NCI-H1417 treated with DMSO at 0.1 percent for 48 hours (cell line): ENCODE results near the gene GSE1.

Source experiments
- DNase-seq: peaks from one replicate; lab custom pipeline; 2025; lab: John Stamatoyannopoulos, UW

GSE1 gene

DNA sequence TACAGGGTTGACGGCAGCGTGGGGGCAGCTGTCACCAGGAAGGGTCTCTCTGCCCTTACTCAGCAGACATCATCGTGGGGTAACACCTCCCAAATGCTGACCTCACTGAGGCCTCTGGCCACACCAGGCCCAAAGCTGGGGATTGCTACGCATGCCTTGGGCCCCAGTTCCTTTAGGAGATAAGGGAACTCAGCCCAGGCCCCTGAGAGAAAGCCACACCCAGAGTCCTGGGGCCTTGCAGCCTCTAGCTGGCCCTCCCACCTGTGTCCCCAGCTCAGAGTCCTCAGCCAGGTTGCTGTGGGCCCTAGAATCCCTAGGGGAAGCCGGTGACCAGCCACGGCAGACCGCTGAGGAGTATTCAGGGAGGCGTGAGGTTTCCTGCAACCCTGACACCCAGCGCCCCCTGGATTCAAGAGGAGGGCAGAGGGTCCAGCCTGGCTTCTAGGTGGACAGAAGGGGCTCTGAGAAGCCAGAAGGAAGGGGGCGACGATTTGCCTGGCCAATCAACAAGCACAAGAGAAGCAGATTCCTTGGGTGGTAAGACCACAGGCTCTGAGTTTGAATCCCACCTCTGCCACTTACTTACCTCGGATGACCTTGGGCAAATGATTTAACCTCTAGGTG is 85.9 kb downstream of the GSE1 start:
- no peak for DNase-seq

DNA sequence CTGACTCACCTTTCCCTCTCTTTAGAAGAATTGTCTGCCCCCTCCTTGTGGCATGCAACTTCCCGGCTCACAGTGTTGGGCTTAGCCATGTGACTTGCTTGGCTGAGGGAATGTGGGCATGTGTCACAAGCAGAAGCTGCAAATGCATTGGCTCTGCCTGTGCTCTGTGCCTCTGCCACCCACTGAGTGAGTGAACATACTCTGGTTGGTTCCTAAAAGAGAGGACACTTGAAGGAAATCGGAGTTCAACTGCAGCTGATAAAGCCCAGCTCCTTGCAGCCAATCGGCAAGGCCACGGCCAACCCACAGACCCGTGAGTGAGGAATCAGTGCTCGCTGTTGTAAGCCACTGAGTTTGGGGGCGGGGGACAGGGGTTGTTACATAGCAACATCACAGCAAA is 86.5 kb downstream of the GSE1 start:
- no peak for DNase-seq

DNA sequence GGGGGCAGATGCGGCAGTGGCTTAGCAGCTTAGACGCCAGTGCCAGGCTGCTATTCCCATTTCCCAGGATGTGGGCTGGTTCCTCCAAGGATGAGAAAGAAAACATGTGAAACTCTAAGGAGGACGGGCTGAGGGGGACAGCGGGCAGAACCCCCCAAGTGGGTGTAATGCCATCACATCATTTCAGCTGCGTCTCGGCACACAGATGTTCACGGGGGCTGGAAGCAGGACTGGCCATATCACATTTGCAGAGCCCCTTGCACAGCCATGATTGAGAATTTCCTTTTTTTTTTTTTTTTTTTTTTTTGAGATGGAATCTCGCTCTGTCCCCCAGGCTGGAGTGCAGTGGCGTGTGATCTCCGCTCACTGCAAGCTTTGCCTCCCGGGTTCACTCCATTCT is 90.9 kb downstream of the GSE1 start:
- no peak for DNase-seq

DNA sequence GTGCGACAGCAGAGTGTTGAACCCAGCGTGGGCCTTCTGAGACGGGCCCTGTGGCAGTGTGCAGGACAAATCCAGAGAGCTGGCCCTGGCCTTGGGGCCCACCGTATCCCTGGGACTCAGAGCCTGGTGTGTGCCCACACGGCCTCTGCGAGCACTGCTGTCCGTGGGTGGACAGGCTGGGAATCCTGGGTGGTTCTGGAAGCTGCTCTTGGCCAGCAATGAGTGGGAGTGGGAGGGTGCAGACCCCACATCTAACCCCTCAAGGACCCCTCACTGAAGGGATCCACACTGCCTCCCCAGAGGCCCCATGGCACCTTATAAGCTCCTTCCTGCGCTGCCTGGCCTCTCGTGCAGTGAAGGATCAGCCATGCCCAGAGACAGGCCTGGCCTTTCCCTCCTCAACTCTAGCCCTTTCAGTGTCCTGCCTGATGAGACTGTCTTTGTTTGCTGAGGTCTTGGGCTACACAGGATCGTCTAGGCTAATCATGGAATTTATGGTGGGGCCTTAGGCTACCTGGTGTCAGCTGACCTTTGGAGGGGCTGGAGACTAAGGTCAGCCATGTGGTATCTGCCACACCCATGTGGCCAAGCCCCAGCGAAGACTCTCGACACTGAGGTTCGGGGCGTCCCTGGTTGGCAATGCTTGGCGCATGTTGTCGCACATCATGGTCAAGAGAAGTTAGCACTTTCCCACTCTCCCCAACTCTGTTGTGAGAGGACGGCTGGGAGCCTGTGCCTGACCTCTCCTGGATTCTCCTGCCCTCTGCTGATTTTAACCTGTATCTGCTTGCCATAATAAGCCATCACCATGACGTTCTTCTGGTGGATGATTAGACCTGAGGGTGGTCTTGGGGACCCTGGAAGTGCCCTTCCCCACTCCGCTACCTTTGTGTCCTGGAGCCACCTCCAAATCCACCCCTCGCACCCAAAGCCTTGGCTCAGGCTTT is 92.1 kb downstream of the GSE1 start:
- DNase-seq, result no peak

DNA sequence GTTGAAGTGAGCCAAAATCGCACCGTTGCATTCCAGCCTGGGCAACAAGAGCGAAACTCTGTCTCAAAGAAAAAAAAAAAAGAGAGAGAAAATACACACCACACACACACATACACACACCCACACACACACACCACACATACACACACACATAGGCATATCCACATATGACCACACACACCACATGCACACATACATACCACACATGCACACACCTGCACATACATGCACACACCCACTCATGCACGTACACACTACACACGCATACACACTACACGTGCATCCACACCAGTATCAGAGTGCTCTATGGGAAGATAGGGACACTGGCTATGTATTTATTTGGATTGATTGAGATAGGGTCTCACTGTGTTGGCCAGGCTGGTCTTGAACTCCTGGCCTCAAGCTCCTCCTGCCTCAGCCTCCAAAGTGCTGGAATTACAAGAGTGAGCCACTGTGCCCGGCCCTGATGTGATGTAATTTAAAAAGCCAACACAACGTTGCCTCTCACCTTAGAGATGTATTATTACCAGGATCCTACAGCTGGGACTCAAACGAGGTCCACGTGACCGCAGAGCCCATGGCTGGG is 93.4 kb downstream of the GSE1 start:
- DNase-seq, result no peak

- DNase-seq, result no peak
Measured at GRCh38 chr16:85707528-85708095, 94.5 kb downstream of the GSE1 start.

DNA sequence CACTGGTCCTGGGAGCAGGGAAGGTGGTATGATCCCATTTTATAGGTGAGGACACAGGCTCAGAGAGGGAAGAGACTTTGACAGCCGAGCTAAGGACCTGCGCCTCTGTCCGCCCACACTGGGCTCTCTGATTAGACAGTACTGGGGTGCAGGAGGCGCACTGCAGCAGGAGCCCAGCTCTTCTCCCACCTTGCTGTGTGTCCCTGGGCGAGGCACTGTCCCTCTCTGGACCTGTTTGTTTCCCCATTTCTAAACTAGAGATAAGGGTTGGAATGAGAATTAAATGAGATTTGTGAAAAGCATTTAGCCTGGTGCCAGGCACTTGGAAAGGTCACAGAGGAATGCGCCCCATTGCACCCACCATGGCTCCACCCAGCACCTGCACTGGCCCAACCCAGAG is 95.2 kb downstream of the GSE1 start:
- no peak for DNase-seq

DNA sequence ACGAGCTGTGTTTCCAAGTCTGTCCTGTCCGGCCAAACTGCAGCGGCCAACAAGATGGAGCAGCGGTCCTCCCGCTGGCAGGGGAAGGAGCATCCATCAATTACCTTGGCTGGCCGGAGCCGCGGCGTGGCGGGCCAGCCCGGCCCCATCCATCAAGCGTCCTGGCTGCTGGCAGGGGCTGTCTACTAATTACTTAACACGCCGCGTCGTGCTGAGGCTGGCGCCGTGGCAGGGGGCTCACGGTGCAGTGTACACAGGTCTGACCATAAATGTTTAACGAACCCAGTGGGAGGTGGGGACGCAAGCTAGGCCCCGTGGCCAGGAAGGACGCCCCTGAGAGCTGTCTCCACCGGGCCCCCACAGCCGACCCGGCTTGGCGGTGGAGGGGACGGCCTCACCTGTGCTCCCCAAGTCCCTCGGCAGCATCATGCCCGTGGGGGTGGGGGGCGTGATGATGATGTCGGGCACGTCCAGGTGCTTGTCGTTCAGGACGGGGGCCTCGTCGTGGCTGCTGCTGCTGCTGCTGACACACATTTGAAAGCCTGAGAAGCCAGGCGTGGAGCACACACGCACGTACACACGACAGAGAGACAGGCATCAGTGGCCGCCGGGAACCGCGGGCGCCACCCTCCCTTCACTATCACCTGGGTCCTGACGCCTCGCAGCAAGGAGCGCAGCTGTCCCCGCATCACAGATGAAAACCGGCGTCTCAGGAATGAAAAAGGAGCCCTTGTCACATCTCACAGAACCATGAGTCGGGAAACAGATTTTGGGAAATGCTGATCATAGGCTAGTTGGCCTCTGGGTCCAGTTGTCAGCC is 96.9 kb downstream of the GSE1 start:
- DNase-seq, result no peak

GRCh38 chr16:85710732-85711131 is 97.6 kb downstream of the GSE1 start:
- peak; percentile 35 for DNase-seq

- DNase-seq, result no peak
Measured at GRCh38 chr16:85711982-85712587, 99.0 kb downstream of the GSE1 start.

- no peak for DNase-seq
Measured at GRCh38 chr16:85712801-85713200, 99.7 kb downstream of the GSE1 start.

DNA sequence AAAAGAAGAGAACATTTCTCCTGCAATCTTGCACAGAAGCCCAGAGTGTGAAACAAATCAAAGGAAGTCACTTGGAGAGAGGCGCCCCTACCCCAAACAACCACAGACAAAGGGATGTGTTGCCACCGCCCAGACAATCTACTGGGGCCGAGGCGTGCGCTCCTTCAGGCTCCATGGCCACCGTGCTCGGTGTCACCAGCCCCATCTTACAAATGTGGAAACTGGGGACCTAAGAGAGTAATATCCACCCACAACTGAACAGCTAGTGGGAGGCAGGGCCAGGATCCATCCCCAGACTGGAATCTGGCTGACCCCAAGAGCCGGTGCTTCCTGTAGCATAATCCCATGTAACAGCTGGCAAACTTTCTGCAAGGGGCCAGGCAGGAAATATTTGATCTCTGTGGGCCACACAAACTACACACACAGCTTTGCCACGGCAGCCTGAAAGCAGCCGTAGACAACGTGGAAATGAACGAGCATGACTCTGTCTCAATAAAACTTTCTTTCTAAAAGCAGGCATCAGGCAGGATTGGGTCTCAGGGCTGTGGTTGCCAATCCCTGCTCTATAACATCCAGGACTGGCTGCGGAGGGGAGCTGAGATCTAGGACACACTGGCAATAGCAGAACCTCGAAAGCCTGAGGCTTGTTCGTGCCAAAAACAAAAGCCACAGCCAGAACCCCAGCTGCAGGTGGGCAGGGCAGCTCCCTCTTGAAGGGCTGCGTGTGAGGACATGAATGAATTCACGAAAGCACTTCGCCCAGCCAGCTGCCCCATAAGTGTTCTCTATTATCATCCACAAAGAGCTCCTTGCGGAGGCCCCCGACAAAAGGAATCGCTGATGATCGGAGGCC is 102.3 kb downstream of the GSE1 start:
- DNase-seq, result peak; percentile 73

DNA sequence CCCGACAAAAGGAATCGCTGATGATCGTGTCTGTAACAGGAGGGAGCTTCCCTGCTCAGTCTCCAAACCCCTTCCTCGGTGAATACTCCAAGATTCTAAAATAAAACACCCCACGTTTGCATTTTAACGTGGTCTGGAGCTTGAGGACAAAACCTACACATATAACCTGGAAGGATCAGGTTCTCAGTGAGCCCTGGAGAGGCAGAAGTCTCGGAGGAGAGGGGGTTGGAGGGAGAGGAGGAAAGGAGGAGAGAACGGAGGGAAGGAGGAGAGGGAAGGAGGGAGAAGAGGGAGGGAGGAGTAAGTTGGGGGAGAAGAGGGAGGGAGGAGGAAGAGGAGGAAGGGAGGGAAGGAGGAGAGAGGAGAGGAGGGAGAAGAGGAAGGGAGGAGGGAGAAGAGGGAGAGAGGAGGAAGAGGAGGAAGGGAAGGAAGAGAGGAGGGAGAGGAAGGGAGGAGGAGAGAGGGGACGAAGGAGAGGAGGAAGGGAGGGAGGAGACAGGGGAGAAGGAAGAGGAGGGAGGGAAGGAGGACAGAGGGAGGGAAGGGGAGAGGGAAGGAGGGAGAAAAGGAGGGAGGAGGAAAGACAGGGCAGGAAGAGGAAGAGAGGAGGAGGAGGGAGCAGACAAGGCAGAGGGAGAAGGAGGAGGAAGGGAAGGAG is 103.0 kb downstream of the GSE1 start:
- DNase-seq, result no peak

- no peak for DNase-seq
Measured at GRCh38 chr16:85716680-85717038, 103.5 kb downstream of the GSE1 start.

- peak; percentile 59 for DNase-seq
Measured at GRCh38 chr16:85717393-85718152, 104.5 kb downstream of the GSE1 start.

DNA sequence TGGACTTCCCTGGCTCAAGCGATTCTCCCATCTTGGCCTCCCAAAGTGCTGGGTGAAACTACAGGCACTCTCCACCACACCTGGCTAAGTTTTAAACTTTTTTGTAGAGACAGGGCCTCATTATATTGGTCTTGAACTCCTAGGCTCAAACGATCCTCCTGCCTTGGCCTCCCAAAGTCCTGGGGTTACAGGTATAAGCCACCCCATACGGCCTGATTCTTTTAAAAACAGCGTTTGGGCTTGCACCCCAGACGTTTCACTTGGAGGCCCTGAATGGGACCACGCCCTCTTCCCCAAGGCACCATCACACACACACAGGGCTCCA is 105.0 kb downstream of the GSE1 start:
- no peak for DNase-seq

DNA sequence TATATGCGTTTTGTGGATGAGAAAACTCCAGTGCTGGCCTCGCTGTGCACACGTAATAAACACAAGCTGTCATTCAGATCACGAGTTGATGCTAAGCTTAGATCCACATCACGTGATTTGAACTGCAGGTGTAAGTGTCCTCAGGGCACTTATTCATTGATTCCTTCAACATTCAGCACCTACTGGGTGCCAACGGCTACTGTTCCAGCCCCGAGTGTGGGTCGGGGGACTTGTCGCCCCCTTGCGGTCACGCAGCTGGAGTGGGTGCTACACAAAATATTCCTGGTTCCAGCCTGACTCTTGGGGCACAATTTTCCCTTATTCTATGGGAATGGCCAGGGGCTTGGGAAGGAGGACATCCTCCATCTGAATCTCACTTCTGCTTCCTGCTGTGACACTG is 105.6 kb downstream of the GSE1 start:
- no peak for DNase-seq

DNA sequence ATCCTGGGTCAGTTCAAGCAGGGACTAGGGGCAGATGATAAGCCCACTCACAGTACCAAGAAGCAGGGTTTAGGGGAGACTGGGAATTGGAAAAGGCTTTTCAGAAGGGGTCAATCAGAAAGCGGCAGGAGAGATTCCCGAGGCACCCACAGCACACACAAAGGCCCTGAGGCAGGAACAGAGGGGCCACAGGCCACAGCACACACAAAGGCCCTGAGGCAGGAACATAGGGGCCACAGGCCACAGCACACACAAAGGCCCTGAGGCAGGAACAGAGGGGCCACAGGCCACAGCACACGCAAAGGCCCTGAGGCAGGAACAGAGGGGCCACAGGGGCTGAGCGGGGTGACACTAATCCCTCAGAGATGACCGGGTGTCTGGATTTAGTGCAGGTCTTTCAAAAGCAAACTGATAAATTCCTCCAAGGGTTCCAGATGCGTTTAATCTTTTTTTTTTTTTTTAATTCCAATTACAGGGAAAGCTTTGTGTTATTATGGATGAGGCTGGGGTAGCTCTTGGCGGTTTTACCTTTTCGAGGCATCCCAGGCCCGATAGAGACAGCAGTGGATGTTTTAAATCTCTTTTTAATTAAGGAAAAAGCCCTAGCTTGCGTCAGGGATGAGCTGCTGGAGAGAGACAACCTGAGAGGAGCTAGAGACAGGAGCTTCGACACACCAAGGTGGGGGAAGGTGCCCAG is 106.6 kb downstream of the GSE1 start:
- DNase-seq, result no peak

DNA sequence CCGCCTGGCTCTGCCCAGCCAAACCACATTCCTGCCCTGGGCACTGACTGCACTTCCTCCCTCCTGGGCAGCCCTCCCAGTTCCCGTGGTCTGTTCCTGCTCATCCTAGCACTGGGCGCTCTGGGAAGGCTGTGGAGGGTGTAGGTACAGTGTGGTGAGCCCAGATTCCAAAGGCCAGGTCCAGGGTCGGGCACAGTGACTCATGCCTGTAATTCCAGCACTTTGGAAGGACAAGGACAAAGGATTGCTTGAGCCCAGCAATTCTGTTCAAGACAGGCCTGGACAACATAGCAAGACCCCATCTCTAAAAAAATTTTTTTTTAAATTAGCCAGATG is 107.1 kb downstream of the GSE1 start:
- no peak for DNase-seq
